NCI-H1048 (cell line): ENCODE measurements around the gene DUSP23.

ENCODE experiments used
- DNase-seq: peaks from one replicate; lab custom pipeline; 2025; lab: John Stamatoyannopoulos, UW

The DUSP23 gene

GRCh38 chr1:159828176-159828575 lies 47.4 kb downstream of the DUSP23 start:
- DNase-seq, result no peak

GRCh38 chr1:159828581-159829272 lies 48.0 kb downstream of the DUSP23 start:
- no peak for DNase-seq

- DNase-seq, result no peak
These were observed 48.5 kb downstream of the DUSP23 start for GRCh38 chr1:159829273-159829634.

GRCh38 chr1:159829822-159830465 lies 49.2 kb downstream of the DUSP23 start:
- no peak for DNase-seq

GRCh38 chr1:159830722-159831121 lies 50.0 kb downstream of the DUSP23 start:
- DNase-seq, result no peak

- no peak for DNase-seq
These were observed 50.8 kb downstream of the DUSP23 start for GRCh38 chr1:159831412-159832141.
